Stimulated activated CD8-positive, alpha-beta memory T cell treated with anti-CD3 and anti-CD28 coated beads, Interleukin-7, amount 100 ng/mL, for 1 hour (primary cell): ENCODE results near the gene ANXA9.

ENCODE experiments used
- DNase-seq, 2 donors: peaks; one replicate each; pipeline ENCODE4 v3.0.0-alpha.2; 2020; ENCODE audit warnings: low read depth in 2 of 2

Gene ANXA9, protein sequence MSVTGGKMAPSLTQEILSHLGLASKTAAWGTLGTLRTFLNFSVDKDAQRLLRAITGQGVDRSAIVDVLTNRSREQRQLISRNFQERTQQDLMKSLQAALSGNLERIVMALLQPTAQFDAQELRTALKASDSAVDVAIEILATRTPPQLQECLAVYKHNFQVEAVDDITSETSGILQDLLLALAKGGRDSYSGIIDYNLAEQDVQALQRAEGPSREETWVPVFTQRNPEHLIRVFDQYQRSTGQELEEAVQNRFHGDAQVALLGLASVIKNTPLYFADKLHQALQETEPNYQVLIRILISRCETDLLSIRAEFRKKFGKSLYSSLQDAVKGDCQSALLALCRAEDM

DNA sequence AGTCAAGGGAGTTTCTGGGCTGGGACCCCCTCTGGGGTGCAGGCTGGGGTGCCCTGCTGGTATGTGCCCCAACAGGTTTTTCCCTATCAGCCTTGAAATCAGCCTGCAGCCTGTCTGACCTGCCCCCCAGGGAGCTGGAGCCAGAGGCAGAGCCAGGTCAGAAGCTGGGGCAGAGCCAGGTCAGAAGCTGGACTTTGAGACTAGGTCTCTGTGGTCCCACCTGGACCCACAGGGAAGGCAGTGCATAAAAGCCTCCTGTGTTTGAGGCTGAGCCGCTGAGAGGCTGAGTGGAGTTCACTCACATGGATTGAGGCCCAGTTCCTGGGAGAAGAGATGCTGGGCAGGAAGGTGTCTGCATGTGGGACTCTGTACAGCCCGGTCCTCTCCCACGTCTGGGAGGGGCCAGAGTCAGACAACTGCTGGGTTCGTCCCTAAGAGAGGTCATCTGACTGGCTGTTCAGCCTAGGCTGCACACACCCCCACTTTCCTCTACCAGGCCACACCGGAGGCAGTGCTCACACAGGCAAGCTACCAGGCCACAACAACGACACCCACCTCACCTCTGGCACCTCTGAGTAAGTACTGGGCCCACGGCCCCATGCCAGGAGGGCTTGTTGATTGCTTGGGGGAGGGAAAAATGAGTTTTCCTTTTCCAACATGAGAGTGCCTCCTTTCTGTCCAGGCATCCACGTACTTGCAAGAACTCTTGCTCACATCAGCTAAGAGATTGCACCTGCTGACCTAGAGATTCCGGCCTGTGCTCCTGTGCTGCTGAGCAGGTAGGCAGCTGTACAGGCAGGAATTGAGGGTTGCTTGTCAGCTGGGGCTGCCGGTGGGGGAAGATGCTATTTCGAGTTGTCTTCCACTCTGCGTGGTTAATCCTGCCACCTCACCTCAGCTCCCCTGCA lies at the start of gene ANXA9:
TSS of gene ANXA9 (plus strand) at position 488 of the 908 bp plus-strand sequence. CDS start 814 bp downstream, outside the sequence.
- no peak for DNase-seq

DNA sequence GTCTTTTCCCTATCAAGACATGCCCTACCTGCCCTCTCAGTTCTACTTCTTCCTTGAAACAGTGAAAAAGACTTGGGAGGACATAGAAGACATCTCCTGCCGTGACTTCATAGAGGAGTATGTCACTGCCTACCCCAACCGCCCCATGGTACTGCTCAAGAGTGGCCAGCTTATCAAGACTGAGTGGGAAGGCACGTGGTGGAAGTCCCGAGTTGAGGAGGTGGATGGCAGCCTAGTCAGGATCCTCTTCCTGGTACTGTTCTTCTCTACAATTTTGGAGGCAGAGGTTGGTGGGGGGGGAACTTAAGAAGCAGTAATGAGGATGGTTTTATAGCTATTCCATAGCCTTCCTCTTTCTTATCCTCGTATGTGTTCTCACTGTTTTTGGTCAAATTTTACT lies 37.2 kb upstream of the ANXA9 start:
- DNase-seq: no peak

DNA sequence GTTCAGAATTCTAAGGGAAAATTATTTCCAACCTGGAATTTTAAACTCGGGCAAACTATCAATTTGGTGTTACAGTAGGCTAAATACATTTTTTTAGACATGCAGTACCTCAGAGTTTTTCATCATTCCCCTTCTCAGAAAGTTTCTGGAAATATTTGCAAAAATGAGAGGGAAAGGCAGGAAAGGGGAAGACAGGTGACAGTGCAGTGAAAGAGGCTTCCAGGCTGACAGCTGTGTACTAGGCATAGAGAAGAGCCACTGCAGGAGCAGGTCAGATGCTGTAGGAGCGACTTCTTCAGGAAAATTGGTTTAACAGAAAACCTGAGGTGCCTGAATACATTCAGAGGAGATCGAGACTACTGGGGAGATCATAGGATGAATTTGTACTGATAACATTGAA lies 27.4 kb upstream of the ANXA9 start:
- DNase-seq: no peak

DNA sequence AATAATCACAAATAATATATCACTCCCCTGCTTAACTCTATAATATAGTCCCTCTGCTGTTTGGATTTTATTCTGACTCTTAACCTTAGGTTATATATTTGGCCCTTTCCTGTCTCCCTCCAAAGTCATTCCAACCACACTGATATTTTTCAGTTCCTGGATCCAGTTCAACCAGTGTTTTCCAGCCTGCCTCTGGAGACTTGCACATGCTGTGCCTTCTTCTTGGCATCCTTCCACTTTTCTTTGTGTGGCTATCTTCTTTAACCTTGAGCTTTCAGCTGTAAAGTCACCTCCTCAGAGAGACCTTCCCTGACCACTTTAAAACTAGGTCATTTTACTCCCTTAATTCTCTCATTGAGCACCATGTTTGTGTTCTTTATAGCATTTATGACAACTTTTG lies 26.8 kb upstream of the ANXA9 start:
- DNase-seq: no peak

DNA sequence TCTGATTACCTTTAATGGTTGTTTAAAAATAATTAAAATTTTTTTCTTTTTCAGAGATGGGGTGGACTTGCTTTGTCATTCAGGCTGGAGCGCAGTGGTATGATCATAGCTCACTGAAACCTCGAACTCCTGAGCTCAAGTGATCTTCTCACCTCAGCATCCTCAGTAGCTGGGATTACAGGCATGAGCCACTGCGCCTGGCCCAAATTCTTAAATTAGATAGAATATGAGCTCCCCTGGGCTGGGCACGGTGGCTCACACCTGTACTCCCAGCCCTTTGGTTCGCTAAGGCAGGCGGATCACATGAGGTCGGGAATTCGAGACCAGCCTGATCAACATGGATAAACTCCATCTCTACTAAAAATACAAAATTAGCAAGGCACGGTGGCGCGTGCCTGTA lies 24.4 kb upstream of the ANXA9 start:
- DNase-seq: no peak

DNA sequence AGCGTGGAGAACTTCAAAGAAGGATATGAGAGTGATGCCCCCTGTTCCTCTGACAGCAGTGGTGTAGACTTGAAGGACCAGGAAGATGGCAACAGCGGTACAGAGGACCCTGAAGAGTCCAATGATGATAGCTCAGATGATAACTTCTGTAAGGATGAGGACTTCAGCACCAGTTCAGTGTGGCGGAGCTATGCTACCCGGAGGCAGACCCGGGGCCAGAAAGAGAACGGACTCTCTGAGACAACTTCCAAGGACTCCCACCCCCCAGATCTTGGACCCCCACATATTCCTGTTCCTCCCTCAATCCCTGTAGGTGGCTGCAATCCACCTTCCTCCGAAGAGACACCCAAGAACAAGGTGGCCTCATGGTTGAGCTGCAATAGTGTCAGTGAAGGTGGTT lies 21.4 kb upstream of the ANXA9 start:
- no peak for DNase-seq

DNA sequence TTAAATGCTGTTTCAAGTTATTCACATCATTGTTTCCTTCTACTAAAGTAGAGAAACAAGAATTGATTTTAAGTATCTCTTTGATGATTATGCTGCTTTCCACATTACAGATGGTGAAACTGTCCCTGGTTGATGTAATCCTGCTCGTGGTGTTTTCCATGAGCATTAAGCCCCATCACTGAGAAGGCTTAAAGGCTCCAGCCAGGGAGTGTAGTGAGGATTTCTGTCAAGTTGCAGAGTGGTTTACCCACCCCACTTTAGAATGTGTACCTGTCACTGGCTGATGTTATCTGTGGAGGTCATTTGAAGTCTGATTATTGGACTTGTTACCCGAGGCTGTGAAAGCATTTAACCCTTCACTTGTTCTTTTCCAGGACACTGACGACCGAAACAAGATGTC lies 20.3 kb upstream of the ANXA9 start:
- DNase-seq: no peak

DNA sequence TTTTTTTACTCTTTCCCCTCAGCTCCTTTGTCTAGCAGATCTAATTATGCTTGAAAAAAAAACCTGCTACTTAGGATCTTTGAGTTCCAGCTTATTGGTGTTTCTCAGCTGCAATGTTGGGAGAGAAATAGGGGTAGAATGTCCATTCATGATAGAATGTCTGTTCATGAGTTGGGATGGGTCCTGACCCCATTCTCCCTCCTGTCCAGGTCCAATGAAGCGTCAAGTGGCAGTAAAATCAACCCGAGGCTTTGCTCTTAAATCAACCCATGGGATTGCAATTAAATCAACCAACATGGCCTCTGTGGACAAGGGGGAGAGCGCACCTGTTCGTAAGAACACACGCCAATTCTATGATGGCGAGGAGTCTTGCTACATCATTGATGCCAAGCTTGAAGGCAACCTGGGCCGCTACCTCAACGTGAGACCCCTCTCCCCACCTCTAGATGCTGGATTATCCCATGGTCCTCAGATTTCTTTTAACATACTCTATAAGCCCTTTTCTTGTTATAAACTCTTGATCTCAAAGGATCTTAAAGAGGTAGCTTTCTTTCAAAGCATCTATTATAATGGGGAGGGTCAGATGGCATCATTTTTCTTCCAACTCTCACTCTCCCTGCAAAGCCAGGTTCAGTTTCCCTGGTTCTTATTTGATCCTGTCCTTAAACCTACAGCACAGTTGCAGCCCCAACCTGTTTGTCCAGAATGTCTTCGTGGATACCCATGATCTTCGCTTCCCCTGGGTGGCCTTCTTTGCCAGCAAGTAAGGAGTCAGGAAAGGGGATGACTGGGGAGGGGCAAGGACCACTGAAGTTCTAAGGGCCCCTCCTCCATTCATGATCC lies 18.6 kb upstream of the ANXA9 start:
- no peak for DNase-seq

DNA sequence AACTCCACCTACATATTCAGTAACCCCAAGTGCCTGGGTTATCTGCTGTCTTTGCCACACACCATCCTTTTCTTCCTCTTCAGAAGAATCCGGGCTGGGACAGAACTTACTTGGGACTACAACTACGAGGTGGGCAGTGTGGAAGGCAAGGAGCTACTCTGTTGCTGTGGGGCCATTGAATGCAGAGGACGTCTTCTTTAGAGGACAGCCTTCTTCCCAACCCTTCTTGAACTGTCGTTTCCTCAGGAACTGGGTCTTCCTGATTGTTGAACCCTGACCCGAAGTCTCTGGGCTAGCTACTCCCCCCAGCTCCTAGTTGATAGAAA lies 18.0 kb upstream of the ANXA9 start:
- DNase-seq: no peak

DNA sequence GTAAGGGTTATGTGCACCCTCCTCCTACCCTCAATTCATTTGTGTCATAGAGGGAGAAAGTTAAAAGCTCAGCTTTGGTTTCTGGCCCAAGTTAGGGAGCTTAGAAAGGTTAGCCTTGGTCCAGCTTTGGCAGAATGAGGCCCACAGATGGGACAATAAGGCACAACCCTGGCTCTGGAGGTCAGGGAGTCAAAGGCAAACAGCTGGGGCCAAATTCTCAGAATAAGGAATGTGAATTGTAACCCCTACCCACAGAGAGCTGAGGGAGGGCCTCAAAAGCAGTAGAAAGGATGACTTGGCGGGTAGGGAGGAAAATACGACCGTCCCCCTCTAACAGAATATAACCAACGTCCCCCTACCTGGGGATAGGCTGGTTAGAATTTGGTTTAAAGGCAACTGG lies 16.5 kb upstream of the ANXA9 start:
- DNase-seq: no peak

DNA sequence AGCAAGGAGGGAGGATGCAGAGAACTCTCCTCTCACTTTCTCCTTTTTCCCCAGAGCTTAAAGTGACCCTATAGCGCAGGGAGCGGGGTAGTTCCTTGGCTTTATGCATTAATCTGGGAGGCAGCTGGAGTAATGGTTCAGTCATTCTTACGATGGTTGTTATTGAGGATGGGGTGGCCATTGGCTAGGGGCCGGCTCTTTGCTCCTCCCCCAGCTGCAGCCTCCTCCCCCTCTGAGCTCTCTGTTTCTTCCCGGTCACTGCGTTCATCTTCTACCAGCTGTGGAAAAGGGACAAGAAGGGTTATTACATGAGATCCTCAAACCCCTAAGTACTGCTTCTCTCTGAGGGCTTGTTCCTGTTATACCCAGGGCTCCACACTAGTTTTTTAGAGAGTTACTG lies 16.1 kb upstream of the ANXA9 start:
- no peak for DNase-seq

DNA sequence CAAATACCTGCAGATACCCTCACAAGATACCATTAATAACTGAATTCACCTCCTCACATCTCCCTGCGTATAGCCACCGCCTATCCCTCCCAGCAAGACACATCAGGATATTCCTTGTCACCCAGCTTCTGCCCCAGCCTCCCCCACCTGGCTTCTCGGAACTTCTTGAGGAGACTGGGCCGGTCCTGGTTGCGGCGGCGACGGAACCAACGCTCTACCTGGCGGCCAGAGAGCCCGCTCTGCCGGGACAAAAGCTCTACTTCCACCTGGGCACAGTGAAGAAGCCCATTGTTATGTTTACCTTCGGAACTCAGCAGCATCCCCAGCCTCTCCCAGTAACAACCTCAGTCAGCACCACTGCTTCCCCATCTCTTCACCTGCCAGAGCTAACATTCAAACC lies 14.2 kb upstream of the ANXA9 start:
- no peak for DNase-seq

DNA sequence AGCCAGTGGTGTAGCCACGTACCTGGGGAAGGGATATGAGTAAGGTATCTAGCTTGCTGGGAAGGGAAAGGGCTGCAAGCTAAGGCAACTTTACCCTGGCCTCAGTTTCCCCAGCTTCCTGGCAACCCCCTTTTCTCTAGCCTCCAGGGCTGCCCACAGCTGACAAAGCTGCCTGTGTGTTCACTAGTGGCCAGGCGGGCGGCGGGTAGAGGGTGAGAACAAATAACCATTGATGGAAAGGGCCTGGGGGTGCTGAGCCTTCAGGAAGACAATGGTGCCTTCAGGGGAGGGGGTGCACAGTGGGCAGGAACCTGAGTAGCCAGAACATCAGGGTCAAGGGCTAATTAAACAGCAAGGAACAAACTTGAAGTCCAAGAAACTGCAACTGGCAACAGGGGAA lies 13.6 kb upstream of the ANXA9 start:
- no peak for DNase-seq

DNA sequence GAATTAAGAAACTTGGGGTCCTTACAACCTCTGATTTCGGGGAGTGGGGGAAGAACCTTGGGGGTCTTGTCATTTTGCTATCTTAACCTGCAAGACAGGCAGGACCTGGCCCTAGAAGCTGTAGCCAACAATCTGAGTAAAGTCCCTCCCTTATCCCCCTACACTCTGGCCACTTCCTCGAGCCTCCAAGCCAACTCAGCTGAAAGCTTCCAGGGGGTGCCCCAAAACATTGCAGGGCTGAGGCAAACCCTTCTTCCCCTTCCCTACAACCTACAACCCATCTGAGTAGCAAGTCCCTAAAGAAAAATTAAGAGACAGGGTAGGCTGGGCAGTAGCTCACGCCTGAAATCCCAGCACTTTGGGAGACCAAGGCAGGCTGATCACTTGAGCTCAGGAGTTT lies 12.5 kb upstream of the ANXA9 start:
- DNase-seq: no peak

DNA sequence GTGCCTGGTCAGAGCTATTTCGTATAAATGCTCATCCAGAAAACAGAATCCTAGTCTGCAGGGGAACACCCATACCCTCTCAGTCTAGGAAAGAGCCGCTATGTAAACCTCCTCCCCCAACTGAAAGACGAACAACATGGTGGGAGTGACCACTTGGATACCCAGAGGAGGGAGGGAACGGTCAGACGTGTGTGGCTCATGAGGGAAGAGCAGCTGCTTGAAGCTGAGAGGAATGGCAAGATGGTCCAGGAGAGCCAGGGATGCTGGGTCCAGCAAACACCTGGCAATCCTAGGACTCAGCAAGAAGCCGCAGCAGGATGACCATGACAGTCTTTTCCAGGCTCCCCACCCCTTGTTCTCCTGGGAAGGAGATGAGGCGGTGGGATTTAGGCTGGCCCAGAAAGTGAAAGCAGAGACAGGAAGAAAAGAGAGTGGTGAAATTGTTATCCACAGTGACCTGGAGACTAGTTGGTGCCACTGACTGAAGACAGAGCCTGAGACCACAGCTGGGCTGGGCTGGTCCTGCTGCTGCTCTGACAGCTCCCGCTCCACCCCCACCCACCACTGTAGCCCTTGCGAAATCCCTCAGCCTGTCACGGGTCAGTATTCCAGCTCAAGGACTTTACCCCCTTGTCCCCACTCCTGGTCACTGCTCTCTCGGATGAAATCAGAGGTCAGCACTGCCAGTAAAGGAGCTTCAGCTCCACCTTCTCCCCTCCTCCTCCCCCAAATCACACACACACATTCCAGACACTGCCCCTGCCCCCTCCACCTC lies 11.1 kb upstream of the ANXA9 start:
- no peak for DNase-seq

DNA sequence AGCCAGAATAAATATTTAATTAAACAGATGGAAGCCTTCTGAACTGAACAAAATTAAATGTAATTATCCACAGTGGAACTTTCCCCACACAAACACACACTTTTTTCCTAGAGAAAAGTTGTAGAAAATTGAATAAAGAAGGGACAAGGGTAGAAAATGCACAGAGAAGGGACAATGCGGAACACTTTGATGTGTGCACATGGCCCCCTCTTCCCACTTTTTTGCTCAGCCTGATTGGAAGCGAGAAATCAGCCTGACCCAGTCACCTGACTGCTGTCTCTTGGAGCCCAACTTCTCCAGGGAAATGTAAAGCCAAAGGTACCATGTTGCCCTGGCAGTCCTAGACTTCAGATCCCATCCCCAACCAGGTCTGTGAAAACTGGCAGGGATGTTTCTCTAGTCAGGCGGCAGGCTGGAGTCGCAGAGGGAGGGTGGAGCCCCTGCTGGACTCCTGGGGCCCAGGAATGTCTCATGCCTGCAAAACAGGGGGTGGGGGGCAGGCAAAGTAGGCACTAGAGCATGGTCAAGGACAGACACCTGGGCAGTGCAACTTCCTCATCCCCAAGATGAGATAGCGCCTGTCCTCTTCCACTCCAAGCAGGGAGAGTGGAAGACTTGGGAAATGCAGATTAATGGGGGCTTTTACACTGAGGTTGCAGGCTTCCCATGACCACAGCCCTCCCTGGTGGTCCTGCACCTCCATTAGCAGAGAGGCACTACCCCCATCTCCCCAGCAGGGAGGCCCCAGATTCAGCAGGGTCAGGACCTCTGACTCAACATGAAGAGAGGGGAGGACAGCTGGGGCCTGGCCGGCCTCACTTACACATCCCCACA lies 10.3 kb upstream of the ANXA9 start:
- DNase-seq: no peak

DNA sequence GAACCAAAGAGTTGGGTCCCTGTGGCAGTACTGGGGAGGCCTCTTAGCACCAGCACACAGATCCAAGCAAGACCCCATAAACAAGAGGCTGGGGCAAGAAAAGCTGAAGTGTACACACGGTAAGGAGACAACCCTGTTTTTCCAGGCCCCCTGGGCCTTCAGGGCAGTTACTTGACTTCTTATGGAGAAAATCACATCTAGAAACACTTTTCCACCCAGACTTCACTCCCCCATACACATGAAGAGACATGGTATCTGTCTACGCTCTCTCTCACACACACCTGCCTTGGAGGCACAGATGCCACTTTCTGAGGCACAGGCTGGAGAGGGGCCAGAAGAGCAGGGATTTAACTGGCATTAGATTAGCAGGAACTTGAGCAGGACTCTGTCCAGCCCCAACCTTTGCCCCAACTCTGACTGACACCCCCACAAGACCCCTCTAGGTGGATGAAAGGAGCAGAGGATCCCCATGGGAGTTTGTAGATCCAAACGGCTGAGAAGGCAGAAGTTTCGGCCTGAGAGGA lies 9.6 kb upstream of the ANXA9 start:
- DNase-seq: no peak

DNA sequence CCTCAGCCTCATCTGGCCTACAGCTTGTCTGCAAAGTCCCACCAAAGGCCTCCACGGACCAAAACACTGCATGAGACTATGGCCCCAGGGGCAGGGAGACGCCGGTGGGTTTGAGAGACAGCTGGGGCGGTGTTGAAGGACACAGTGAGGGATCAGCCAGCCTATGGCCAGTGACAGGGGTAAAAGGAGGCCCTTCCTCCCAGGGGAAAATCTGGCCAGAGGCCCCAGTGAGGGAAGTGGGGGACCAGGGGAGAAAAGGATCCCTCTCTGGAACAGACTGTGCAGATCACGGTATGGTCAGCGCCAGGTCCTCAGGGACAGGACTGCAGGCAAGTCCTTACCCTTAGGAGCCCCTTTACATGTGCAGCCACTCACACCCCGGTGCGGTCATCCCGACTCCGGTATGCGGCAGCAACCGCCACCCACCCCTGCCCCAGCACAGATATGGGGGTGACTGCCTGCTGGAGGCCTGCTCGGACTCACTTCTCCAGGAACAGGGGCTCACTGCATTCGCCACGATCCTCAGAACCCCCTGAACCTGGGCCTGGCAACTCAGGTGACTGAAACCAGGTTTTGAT lies 8.7 kb upstream of the ANXA9 start:
- no peak for DNase-seq

DNA sequence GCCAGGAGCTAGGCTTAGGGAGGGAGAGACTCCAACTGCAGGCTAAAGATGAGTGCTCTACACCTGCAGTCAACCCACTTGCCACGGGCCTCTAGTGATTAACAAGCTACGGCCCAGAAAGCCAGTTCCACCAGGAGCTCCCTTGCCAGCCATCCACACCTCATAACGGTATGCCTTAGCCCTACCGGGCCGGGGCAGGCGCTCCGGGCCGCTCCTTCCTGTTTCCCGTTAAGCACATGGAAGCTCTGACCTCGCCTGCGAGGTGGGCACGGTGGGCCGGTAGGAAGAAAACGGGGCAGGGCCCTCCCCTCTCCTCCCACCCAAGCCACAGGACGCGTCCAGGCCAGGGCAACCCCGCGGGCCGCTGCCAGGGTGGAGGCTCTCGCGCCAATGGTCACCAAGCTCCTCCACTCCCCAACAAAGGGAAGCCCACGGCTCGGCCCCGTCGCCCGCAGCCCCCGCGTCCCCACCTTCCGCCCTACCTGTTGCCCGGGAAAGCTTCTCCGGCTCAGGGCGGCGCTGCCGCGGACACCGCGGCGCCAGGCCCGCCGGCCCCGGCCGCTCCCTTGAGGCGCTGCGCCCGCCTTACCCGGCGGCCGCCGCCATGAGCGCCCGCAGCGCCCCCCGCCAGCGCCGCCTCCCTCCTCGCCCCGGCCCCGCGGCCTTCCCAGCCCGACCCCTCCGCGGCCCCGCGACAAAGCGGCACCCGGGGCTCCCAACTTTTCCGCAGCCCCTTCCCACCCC lies 8.1 kb upstream of the ANXA9 start:
- no peak for DNase-seq
